HUES6 (cell line): ENCODE results near the gene WDFY4.

ENCODE experiments used
- H3K27ac ChIP-seq: 2 replicates; pipeline ENCODE4 v1.7.0; 2013; ENCODE audit warnings: low read depth, mild to moderate bottlenecking, low read length, inconsistent platforms
- H3K27me3 ChIP-seq: 2 replicates; pipeline ENCODE4 v1.6.1; 2013; ENCODE audit warnings: low read length; ENCODE audit not compliant: control insufficient read depth, insufficient read depth
- H3K36me3 ChIP-seq: 2 replicates; pipeline ENCODE4 v1.6.1; 2013; ENCODE audit warnings: low read length; ENCODE audit not compliant: control insufficient read depth, insufficient read depth
- H3K4me1 ChIP-seq: 2 replicates; pipeline ENCODE4 v1.6.1; 2013; ENCODE audit warnings: low read length; ENCODE audit not compliant: control insufficient read depth, insufficient read depth
- H3K4me3 ChIP-seq: 2 replicates; pipeline ENCODE4 v1.5.1; 2013; ENCODE audit warnings: low read depth, low read length
- H3K9ac ChIP-seq: one replicate; pipeline ENCODE4 v1.6.1; 2013; ENCODE audit warnings: mild to moderate bottlenecking, low read length
- H3K9me3 ChIP-seq: 2 replicates; pipeline ENCODE4 v1.6.1; 2013; ENCODE audit warnings: low read depth, low read length; ENCODE audit not compliant: control insufficient read depth, insufficient read depth

WDFY4 gene

DNA sequence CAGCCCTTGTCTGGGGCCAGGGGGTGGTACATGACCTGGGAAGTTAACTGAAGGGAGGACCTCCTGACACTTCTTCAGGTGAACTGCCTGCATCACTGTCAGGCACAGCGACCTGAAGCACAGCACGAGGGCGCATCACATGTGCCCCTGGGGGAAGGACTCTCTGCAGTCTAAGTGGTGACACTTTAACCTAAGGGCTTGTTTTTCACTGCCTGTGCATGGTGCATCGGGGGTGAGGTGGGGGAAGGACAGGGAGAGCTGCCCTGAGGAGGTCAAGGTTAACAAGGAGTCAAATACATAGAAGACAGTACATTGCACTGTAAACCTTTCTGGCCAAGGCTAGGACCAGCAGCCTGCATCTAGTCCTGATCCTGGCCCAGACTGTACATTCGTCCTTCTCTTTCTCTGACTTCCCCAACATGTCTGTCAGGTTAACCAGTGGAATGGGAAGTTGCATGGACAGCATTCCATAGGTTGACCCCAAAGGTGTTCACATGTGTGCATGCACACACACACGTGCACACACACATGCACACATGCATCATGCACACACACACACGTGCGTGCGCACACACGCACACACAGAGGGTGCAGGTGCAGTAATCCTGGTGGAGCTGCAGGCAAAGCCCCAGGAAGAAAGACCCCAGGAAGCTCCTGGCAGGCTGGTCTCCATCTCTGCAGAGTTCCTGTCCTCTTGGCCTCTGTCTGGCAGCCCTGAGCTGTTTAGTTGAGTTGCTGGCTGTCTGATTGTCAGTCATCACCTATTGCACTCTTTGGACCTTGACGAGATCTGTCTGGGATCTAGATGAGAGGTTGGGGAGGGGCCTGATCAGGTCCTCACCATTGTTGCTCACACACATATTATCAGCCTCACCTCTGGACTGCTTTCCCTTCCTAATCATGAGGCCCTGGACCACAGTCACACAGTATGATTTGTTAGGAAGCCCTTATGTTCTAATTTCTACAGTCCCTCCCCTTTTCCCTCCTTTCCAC lies 37.8 kb downstream of the WDFY4 start:
- Histone ChIP-seq H3K36me3 (no peaks in the 10 kb centered on the region), H3K9me3 (no peaks in the 10 kb centered on the region), H3K4me1 (no peaks in the 10 kb centered on the region), H3K27me3 (no peaks in the 10 kb centered on the region; the same call in 1 of the 2 replicates), H3K4me3 (no peak overlapping the region), H3K9ac (no peak overlapping the region), H3K27ac (no peak overlapping the region)

DNA sequence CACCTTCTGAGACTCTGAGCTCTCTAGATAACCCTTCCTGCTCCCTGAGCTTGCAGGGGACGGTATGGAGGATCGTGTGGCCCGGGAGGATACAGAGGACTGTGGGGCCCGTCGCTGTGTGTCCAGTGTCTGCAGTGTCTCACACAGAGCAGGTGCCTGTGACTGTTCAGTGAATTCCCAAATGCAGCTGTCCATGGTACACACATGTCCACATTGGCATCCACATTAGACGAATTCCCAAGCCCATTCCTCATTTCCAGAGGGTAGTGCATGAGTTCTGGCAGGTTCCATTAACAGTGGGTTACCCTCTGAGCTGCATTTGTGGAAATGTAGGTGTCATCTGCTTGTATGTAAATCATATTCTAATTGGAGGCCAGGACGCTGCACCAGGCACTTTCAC lies 39.5 kb downstream of the WDFY4 start:
- H3K9ac ChIP-seq: no peak overlapping the region
- no peaks in the 10 kb centered on the region; the same call in 1 of the 2 replicates for H3K27me3 ChIP-seq
- no peak overlapping the region for H3K4me3 ChIP-seq
- H3K27ac ChIP-seq: no peak overlapping the region
- no peaks in the 10 kb centered on the region for H3K9me3 ChIP-seq
- no peaks in the 10 kb centered on the region for H3K36me3 ChIP-seq
- H3K4me1 ChIP-seq: no peaks in the 10 kb centered on the region

GRCh38 chr10:48725708-48726107 lies 41.0 kb downstream of the WDFY4 start:
- Histone ChIP-seq H3K9ac (no peak overlapping the region), H3K4me1 (no peaks in the 10 kb centered on the region), H3K4me3 (no peak overlapping the region), H3K27me3 (no peaks in the 10 kb centered on the region; the same call in 1 of the 2 replicates), H3K36me3 (no peaks in the 10 kb centered on the region), H3K27ac (no peak overlapping the region), H3K9me3 (no peaks in the 10 kb centered on the region)

GRCh38 chr10:48727866-48728265 lies 43.2 kb downstream of the WDFY4 start:
- H3K9me3 ChIP-seq: no peaks in the 10 kb centered on the region; the same call in 1 of the 2 replicates
- no peaks in the 10 kb centered on the region for H3K4me1 ChIP-seq
- H3K27me3 ChIP-seq: no peaks in the 10 kb centered on the region
- no peak overlapping the region for H3K27ac ChIP-seq
- H3K9ac ChIP-seq: no peak overlapping the region
- H3K36me3 ChIP-seq: no peaks in the 10 kb centered on the region
- H3K4me3 ChIP-seq: no peak overlapping the region

GRCh38 chr10:48729222-48729621 lies 44.5 kb downstream of the WDFY4 start:
- no peaks in the 10 kb centered on the region for H3K27me3 ChIP-seq
- no peaks in the 10 kb centered on the region; the same call in 1 of the 2 replicates for H3K4me1 ChIP-seq

GRCh38 chr10:48729941-48730457 lies 45.3 kb downstream of the WDFY4 start:
- Histone ChIP-seq H3K27me3 (no peaks in the 10 kb centered on the region), H3K27ac (no peak overlapping the region), H3K9ac (no peak overlapping the region), H3K36me3 (no peaks in the 10 kb centered on the region), H3K9me3 (no peaks in the 10 kb centered on the region; the same call in 1 of the 2 replicates), H3K4me1 (no peaks in the 10 kb centered on the region; the same call in 1 of the 2 replicates), H3K4me3 (no peak overlapping the region)

More at GRCh38 chr10:48729222-48729621, 44.5 kb downstream of the WDFY4 start:
- no peaks in the 10 kb centered on the region for H3K36me3 ChIP-seq
- H3K27ac ChIP-seq: no peak overlapping the region
- H3K4me3 ChIP-seq: no peak overlapping the region
- no peak overlapping the region for H3K9ac ChIP-seq
- H3K9me3 ChIP-seq: no peaks in the 10 kb centered on the region; the same call in 1 of the 2 replicates

- no peak overlapping the region for H3K9ac ChIP-seq
- no peak overlapping the region for H3K4me3 ChIP-seq
- H3K36me3 ChIP-seq: no peaks in the 10 kb centered on the region
- no peaks in the 10 kb centered on the region for H3K27me3 ChIP-seq
- H3K9me3 ChIP-seq: peaks cover 4% of the 10 kb centered on the region; the same call in 1 of the 2 replicates
- no peak overlapping the region for H3K27ac ChIP-seq
- H3K4me1 ChIP-seq: no peaks in the 10 kb centered on the region; the same call in 1 of the 2 replicates
These were observed 46.5 kb downstream of the WDFY4 start for GRCh38 chr10:48731141-48731540.

GRCh38 chr10:48731654-48732053 lies 47.0 kb downstream of the WDFY4 start:
- peaks cover 4% of the 10 kb centered on the region; the same call in 1 of the 2 replicates for H3K9me3 ChIP-seq
- no peak overlapping the region for H3K27ac ChIP-seq
- H3K9ac ChIP-seq: no peak overlapping the region
- H3K4me1 ChIP-seq: no peaks in the 10 kb centered on the region; the same call in 1 of the 2 replicates
- no peaks in the 10 kb centered on the region for H3K27me3 ChIP-seq
- no peak overlapping the region for H3K4me3 ChIP-seq
- no peaks in the 10 kb centered on the region for H3K36me3 ChIP-seq

- peaks cover 4% of the 10 kb centered on the region; the same call in 1 of the 2 replicates for H3K9me3 ChIP-seq
- no peaks in the 10 kb centered on the region for H3K36me3 ChIP-seq
- H3K9ac ChIP-seq: no peak overlapping the region
- no peak overlapping the region for H3K4me3 ChIP-seq
- no peak overlapping the region for H3K27ac ChIP-seq
- no peaks in the 10 kb centered on the region; the same call in 1 of the 2 replicates for H3K4me1 ChIP-seq
- no peaks in the 10 kb centered on the region for H3K27me3 ChIP-seq
These were observed 48.7 kb downstream of the WDFY4 start for GRCh38 chr10:48733329-48733728.

DNA sequence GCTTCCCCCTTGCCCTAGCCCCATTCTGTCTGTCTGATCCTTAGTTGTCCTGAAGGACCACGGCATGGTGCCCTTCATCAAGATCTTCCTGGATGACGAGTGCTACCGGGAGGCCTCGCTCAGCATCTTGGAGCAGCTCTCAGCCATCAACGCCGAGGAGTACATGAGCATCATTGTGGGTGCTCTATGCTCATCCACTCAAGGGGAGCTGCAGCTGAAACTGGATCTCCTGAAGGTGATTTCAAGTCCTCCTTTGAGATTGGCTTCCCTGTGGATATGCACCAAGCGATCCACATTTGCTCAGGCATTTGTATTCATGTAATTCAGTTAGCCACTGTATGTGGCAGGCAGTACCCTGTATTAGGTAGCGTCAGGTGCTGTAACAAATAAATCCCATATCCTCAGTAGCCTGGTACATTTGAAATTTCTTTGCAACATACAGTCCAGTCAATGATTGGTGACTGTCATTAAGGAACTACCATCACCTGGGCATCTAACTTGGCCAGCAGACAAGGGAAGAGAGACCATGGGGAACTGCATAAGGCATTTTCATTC lies 51.2 kb downstream of the WDFY4 start:
- Histone ChIP-seq H3K27ac (no peak overlapping the region), H3K9ac (no peak overlapping the region), H3K9me3 (peaks cover 4% of the 10 kb centered on the region; the same call in 1 of the 2 replicates), H3K4me3 (no peak overlapping the region), H3K36me3 (no peaks in the 10 kb centered on the region), H3K4me1 (no peaks in the 10 kb centered on the region; the same call in 1 of the 2 replicates), H3K27me3 (no peaks in the 10 kb centered on the region)
